Astrocyte of the spinal cord (primary cell): ENCODE measurements around the gene SCML1.
A peak's percentile ranks its signal among the peaks of the same experiment; 100 is the strongest.

ENCODE experiments used
- DNase-seq: peaks from one replicate; pipeline ENCODE4 v3.0.0; 2011; ENCODE audit warnings: low read depth, low spot score
- H3K4me3 ChIP-seq: 2 replicates; pipeline ENCODE4 v1.5.1; 2011; ENCODE audit warnings: low read depth, mild to moderate bottlenecking, low read length, moderate library complexity
- CTCF ChIP-seq: IDR thresholded peaks from 2 replicates; pipeline ENCODE4 v1.5.1; 2012; ENCODE audit warnings: low read depth, mild to moderate bottlenecking, low read length, inconsistent platforms
- in situ Hi-C: cut with HindIII; loops from 2 replicates; pipeline ENCODE4 v1.10.0; 2017; ENCODE audit warnings: low sequenced_read_pairs

SCML1 gene

GRCh38 chrX:17737986-17738713 lies 857 bp downstream of the SCML1 start:
- in situ Hi-C loops: no loop called here
- no peak for TF ChIP-seq CTCF
- H3K4me3 ChIP-seq: peak overlapping the region; percentile 56
- DNase-seq: peak; percentile 32

- TF ChIP-seq CTCF: no peak
- in situ Hi-C loops: no loop called here
- peak overlapping the region; percentile 56 for H3K4me3 ChIP-seq
- peak; percentile 17 for DNase-seq
These were observed 1.6 kb downstream of the SCML1 start for GRCh38 chrX:17738737-17739535.

- TF ChIP-seq CTCF: no peak
- H3K4me3 ChIP-seq: no peak overlapping the region
- no peak for DNase-seq
- in situ Hi-C loops: no loop called here
These were observed 3.1 kb downstream of the SCML1 start for GRCh38 chrX:17740137-17741122.

GRCh38 chrX:17741123-17741511 lies 3.8 kb downstream of the SCML1 start:
- in situ Hi-C loops: no loop called here
- no peak for TF ChIP-seq CTCF
- H3K4me3 ChIP-seq: no peak overlapping the region
- no peak for DNase-seq

- no peak overlapping the region for H3K4me3 ChIP-seq
- DNase-seq: no peak
- no peak for TF ChIP-seq CTCF
- in situ Hi-C loops: no loop called here
These were observed 6.6 kb downstream of the SCML1 start for GRCh38 chrX:17743913-17744312.

GRCh38 chrX:17744896-17745523 lies 7.7 kb downstream of the SCML1 start:
- peak; percentile 24 for DNase-seq
- TF ChIP-seq CTCF: peak; percentile 15
- in situ Hi-C loops: no loop called here
- no peak overlapping the region for H3K4me3 ChIP-seq
